ENCODE results near the gene SYNJ2. TPM values are rescaled to one million over a fixed set of nuclear protein-coding genes. Genes with fewer than 3 reads are reported as not detected.

Gene SYNJ2
- total and polyA plus RNA-seq, 2 donors (not counting 3 experiments of a cell fraction or from before 2014, with no cell fraction given) = 35.1 to 78.2 TPM

- Histone ChIP-seq H3K4me2 (ENCODE audit: insufficient read depth, low read length) (no peak overlapping the region), H3K79me2 (ENCODE audit: control insufficient read depth, insufficient read depth, low read length) (peaks cover 6% of the 10 kb centered on the region), H2AFZ (ENCODE audit: low read depth, low read length) (no peak overlapping the region), H3K36me3 (ENCODE audit: control insufficient read depth in 2 of 2, extremely low read depth in 1 of 2, insufficient read depth in 2 of 2, low read length in 2 of 2) (peaks cover 7 to 24% of the 10 kb centered on the region in 2 experiments), H4K20me1 (replicated peaks; ENCODE audit: control insufficient read depth, extremely low read depth, insufficient read depth, low read length) (no peaks in the 10 kb centered on the region), H3K9me3 (replicated peaks; ENCODE audit: control insufficient read depth, insufficient read depth, low read length) (no peaks in the 10 kb centered on the region), H3K4me1 (ENCODE audit: control insufficient read depth, extremely low read depth, insufficient read depth, low read length) (peaks cover 38% of the 10 kb centered on the region), H3K4me3 (replicated peaks in 1 of 3; ENCODE audit: insufficient read depth in 1 of 3, low read depth in 1 of 3, low read length in 3 of 3) (no peak overlapping the region), H3K27me3 (ENCODE audit: control insufficient read depth in 2 of 2, insufficient read depth in 2 of 2, low read length in 2 of 2) (no peaks in the 10 kb centered on the region), H3K9ac (replicated peaks; ENCODE audit: extremely low read depth, insufficient read depth, low read length) (peak overlapping the region; percentile 75), H3K27ac (ENCODE audit: insufficient read depth, low read depth, low read length) (peak overlapping the region; percentile 99), H3K9me1 (replicated peaks; ENCODE audit: control insufficient read depth, extremely low read depth, insufficient read depth, low read length) (no peaks in the 10 kb centered on the region)
- FAIRE-seq = no peak
- intact Hi-C loops (cut with micrococcal nuclease) = loop anchor here (2.0 kb wide), 1 partner anchor 14 kb away; no protein-coding TSS in a partner anchor
- ChIA-PET CTCF (interaction anchor here (1.0 to 8.4 kb wide), 11 partner anchors 9 to 314 kb away, joined by 4 to 83 read pairs (median 19); partner anchors contain the start of gene SYNJ2), POLR2A (no interaction called here)
- dilution Hi-C loops (cut with MboI; ENCODE audit: extremely low pct_ligation_motif_present, low sequenced_read_pairs) = no loop called here
- no peak for TF ChIP-seq FOS (IDR thresholded peaks at IDR 0.05; ENCODE audit: borderline replicate concordance, insufficient read depth, low read length)
- TF ChIP-seq JUN (IDR thresholded peaks at IDR 0.05; ENCODE audit: borderline replicate concordance, insufficient read depth, insufficient read length, low read depth) = no peak
- no peak for TF ChIP-seq POLR2A (IDR thresholded peaks at IDR 0.05; ENCODE audit: low read depth, low read length)
- TF ChIP-seq CTCF (IDR thresholded peaks at IDR 0.05; ENCODE audit: extremely low read depth in 1 of 2, insufficient read depth in 1 of 2, low read depth in 1 of 2, low read length in 2 of 2) = no peak
- TF ChIP-seq EZH2 (IDR thresholded peaks at IDR 0.05; ENCODE audit: borderline replicate concordance, low read depth, low read length, severe bottlenecking) = no peak
- no peak for TF ChIP-seq GATA2 (IDR thresholded peaks at IDR 0.05; ENCODE audit: insufficient read depth, insufficient read length, low read depth, low read length)
- TF ChIP-seq POLR2AphosphoS5 (IDR thresholded peaks at IDR 0.05; ENCODE audit: insufficient read depth, low read depth, low read length) = no peak
- TF ChIP-seq MAX (IDR thresholded peaks at IDR 0.05; ENCODE audit: insufficient read depth, insufficient read length) = no peak
- TF ChIP-seq MYC (IDR thresholded peaks at IDR 0.05; ENCODE audit: low read depth, low read length) = no peak
- no peak for DNase-seq (ENCODE audit: low read depth, low spot score)
- BruUV-seq (replicated peaks) = no TSS peak
Observed at GRCh38 chr6:158070513-158070912, 88.8 kb downstream of the SYNJ2 start.
